NCI-H510A (cell line): ENCODE data around the gene RNF113B.

Source experiments
- DNase-seq: peaks from one replicate; lab custom pipeline; 2025; lab: John Stamatoyannopoulos, UW

The RNF113B gene

DNA sequence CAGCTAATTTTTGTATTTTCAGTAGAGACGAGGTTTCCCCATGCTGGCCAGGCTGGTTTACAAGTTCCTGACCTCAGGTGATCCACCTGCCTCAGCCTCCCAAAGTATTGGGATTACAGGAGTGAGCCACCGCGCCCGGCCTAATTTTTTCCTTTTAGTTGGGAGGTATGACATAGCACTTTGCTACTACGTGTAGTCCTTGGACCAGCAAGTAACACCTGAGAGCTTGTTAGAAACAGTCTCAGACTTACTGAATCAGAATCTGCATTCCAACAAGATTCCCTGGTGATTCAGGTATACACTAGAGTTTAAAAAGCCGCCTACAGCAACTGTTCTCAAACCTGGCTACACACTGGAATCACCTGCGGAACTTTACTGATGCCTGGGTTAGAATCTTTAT lies 36.0 kb downstream of the RNF113B start:
- no peak for DNase-seq

GRCh38 chr13:98134901-98135300 lies 42.2 kb downstream of the RNF113B start:
- no peak for DNase-seq

- no peak for DNase-seq
These were observed 43.1 kb downstream of the RNF113B start for GRCh38 chr13:98133946-98134345.

- no peak for DNase-seq
These were observed 47.9 kb downstream of the RNF113B start for GRCh38 chr13:98129059-98129746.
